VCaP (cell line): ENCODE results near the gene RBM12.
A peak's percentile ranks its signal among the peaks of the same experiment; 100 is the strongest.

Experiments used
- H3K27ac ChIP-seq: fragments of 450-650 bp; 2 replicates; pipeline ENCODE4 v1.5.1; 2017
- CTCF ChIP-seq: fragments of 450-650 bp; conservative IDR thresholded peaks from 2 replicates; pipeline ENCODE4 v1.5.1; 2017; ENCODE audit warnings: mild to moderate bottlenecking, moderate library complexity

RBM12 gene

GRCh38 chr20:35603695-35604448 lies 60.8 kb downstream of the RBM12 start:
- no peak for TF ChIP-seq CTCF
- H3K27ac ChIP-seq: no peak overlapping the region

- no peak overlapping the region for H3K27ac ChIP-seq
- no peak for TF ChIP-seq CTCF
Measured at GRCh38 chr20:35602851-35603495, 61.7 kb downstream of the RBM12 start.

- no peak overlapping the region for H3K27ac ChIP-seq
- TF ChIP-seq CTCF: no peak
Measured at GRCh38 chr20:35601990-35602389, 62.7 kb downstream of the RBM12 start.

- TF ChIP-seq CTCF: peak; percentile 43
- no peak overlapping the region for H3K27ac ChIP-seq
Measured at GRCh38 chr20:35600993-35601973, 63.4 kb downstream of the RBM12 start.

- no peak overlapping the region for H3K27ac ChIP-seq
- no peak for TF ChIP-seq CTCF
Measured at GRCh38 chr20:35600176-35600992, 64.3 kb downstream of the RBM12 start.

GRCh38 chr20:35599776-35600120 lies 65.0 kb downstream of the RBM12 start:
- H3K27ac ChIP-seq: no peak overlapping the region

More at GRCh38 chr20:35599776-35600120, 65.0 kb downstream of the RBM12 start:
- TF ChIP-seq CTCF: no peak
